ENCODE results near the gene PAK2.
A peak's percentile ranks its signal among the peaks of the same experiment; 100 is the strongest.
"Not testable (repeated sequence)": the region's sequence is repeated elsewhere in the genome, so short reads cannot be mapped to it uniquely, and the experiment has no call there.

Gene PAK2

DNA sequence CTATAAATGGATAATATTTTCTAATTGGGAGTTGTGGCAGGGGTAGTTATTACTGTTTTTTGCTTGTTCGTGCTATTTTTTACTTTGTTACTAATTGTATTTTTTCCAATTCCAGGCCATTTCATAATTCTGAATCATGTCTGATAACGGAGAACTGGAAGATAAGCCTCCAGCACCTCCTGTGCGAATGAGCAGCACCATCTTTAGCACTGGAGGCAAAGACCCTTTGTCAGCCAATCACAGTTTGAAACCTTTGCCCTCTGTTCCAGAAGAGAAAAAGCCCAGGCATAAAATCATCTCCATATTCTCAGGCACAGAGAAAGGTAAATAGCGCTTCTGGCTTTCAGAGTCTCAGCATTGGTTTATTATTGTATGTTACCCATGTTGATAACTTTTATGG, 42.9 kb downstream of the PAK2 start:
- no peak for DNase-seq (ENCODE audit: low read depth in 2 of 2, low spot score in 1 of 2)

DNA sequence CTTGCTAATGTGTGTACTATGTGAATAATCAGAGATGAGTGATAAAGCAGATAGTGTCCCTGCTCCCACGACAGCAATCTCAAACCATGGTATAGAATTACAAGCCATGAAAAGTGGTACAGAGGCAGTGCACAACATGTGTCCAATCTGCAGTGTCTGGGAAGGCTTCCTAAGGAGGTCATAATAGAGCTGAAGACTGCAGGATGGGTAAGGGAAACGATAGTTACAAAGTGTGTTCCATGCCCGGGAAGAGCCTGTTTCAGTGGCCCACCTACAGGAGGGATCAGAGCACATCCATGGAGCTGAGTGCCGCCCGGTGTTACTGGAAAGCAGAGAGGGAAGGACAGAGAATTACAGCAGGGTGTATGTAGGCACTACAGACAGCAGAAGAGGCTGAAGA, 48.9 kb downstream of the PAK2 start:
- DNase-seq (ENCODE audit: low read depth in 2 of 2, low spot score in 1 of 2), result no peak

- no peak for DNase-seq (ENCODE audit: low read depth in 2 of 2, low spot score in 1 of 2)
Measured at GRCh38 chr3:196789885-196790359, 50.3 kb downstream of the PAK2 start.

- no peak for DNase-seq (ENCODE audit: low read depth in 2 of 2, low spot score in 1 of 2)
Measured at GRCh38 chr3:196790636-196791035, 51.0 kb downstream of the PAK2 start.

GRCh38 chr3:196792771-196793170, 53.1 kb downstream of the PAK2 start:
- DNase-seq (ENCODE audit: low read depth in 2 of 2, low spot score in 1 of 2), result no peak

DNA sequence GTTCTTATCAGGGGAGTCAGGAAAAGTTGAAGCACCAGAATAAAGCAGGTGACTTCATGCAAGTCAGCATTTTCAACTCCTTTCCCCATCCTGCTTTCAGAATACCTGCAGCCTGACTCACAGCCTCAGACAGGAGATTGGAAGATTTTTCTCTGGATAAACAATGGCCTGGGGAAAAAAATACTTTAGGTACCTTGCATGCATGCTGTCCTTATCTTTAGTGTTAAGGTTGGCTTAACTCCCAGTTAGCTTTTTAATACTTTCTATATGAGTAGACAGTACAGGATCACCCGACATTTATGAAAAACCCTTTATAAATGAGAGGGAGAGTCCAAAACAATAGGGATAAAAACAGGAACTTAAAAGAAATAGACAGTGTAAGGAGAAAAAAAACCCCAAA, 53.6 kb downstream of the PAK2 start:
- no peak for DNase-seq (ENCODE audit: low read depth in 2 of 2, low spot score in 1 of 2)

GRCh38 chr3:196794467-196794866, 54.8 kb downstream of the PAK2 start:
- DNase-seq (ENCODE audit: low read depth in 2 of 2, low spot score in 1 of 2), result no peak

- no peak for DNase-seq (ENCODE audit: low read depth in 2 of 2, low spot score in 1 of 2)
Measured at GRCh38 chr3:196796317-196796716, 56.7 kb downstream of the PAK2 start.

DNA sequence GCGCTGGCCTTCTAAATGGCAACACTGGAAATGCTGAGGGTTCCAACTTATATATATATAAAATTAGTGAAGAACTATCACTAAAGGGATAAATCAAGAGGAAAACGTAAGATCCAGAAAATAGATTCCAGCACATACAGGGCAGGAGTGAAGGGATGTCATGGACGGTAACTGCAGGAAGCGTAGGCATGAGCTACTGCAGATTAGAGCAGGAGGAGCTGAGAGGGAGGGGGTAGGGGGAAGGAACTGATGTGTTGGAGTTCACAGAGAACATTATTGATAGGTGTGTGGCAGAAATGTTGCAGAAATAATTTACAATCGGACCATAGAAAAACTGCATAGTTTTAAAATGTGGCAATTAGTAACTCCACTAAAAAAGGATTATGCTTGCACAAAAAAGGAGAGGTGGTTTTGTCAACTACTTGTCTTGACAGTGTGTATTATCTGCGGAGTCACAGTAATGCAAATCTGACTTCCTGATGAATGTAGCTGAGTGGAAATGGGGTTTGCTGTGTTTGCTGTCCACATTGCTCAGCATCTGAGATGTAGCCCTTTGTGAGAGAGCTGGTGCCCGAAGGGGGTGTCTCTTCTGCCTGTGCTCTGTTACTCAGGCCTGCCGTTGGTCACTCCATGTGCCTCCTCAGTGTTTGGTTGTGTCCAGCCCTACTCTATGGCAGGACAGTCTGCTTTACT, 61.2 kb downstream of the PAK2 start:
- no peak for DNase-seq (ENCODE audit: low read depth in 2 of 2, low spot score in 1 of 2)

DNA sequence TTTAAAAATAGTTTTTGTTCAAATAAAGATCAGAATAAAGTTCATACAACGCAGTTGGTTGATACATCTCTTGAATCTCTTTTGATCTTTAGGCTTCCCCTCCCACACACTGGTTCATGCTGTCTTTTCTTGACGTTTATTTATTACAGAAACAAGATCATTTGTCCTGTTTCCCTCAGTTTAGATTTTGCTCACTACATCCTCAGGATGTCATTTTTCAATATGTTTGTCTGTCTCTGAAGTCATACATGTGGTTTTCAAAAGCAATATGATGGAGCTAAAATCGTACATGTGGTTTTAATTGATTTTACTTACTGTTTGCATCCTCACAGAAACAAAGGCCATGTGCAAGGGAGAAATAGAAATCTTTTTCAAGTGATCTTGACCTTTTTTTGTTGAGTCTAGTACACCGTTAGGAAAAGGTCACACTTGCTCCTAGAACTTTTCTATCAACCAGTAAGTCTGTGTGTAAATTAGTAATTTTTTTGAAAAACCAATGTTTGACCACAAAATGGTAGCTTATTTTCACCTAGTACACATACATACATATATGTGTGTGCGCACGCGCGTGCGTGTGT, 64.3 kb downstream of the PAK2 start:
- no peak for DNase-seq (ENCODE audit: low read depth in 2 of 2, low spot score in 1 of 2)

DNA sequence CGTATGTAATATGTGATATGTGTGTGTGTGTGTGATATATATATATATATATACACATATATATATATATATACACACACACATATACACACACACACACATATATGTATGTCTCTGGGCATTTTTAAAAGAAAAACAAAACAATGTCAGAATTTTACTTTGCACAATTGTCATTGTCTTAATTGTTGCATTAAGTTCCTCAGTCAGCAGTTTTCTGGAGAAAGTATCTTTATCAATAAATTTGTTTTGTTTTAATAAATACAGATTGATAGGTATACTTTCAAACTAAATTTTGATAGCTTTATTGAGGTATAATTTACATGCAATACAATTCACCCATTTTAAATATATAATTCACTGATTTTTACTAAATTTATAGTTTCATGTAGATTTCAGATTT, 65.1 kb downstream of the PAK2 start:
- no peak for DNase-seq (ENCODE audit: low read depth in 2 of 2, low spot score in 1 of 2)

GRCh38 chr3:196810963-196811581, 71.4 kb downstream of the PAK2 start:
- DNase-seq (ENCODE audit: low read depth in 2 of 2, low spot score in 1 of 2), result no peak

- DNase-seq (ENCODE audit: low read depth in 2 of 2, low spot score in 1 of 2), result no peak
Measured at GRCh38 chr3:196812853-196813252, 73.2 kb downstream of the PAK2 start.

- DNase-seq (ENCODE audit: low read depth in 2 of 2, low spot score in 1 of 2), result no peak
Measured at GRCh38 chr3:196813903-196814302, 74.2 kb downstream of the PAK2 start.

DNA sequence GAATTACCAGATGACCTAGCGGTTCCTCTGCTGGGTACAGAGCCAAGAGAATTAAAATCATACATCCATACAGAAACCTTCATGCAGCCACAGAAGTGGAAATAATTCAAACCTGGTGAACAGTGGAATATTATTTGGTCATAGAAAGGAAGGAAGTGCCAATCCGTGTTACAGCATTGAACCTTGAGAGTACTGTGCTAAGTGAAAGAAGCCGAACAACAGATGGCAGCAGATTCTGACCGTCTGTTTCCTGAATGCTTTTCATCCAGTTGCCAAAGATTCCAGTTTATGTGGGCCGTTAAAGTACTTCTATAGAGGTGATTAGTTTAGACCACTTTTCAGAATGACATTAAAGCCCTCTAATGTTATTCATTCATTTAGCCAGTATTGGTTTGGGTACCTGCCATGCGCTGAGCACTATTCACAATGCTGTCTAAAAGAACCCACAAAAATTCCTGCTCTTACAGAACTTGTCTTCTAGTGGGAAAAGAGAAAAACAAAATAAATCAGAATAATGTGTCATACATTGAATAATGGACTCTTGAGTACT, 82.2 kb downstream of the PAK2 start:
- DNase-seq (ENCODE audit: low read depth in 2 of 2, low spot score in 1 of 2), result no peak

- DNase-seq (ENCODE audit: low read depth in 2 of 2, low spot score in 1 of 2), result not testable (repeated sequence)
Measured at GRCh38 chr3:196829651-196830050, 90.0 kb downstream of the PAK2 start.

GRCh38 chr3:196835086-196835485, 95.4 kb downstream of the PAK2 start:
- no peak for DNase-seq (ENCODE audit: low read depth in 2 of 2, low spot score in 1 of 2)

DNA sequence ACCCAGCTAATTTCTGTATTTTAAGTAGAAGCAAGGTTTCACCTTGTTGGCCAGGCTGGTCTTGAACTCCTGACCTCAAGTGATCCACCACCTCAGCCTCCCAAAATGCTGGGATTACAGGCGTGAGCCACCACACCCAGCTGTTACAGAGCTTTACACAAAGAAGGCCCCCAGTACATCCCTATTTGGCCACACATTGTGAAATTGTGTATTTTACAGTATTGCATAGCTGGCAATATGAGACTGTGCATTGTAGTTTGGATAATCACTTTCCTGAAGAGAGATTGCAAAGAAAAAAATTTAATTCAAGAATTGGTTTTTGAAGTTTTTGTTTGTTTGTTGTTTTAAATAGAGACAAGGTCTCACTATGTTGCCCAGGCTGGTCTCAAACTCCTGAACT, 97.0 kb downstream of the PAK2 start:
- DNase-seq (ENCODE audit: low read depth in 2 of 2, low spot score in 1 of 2), result not testable (repeated sequence)

DNA sequence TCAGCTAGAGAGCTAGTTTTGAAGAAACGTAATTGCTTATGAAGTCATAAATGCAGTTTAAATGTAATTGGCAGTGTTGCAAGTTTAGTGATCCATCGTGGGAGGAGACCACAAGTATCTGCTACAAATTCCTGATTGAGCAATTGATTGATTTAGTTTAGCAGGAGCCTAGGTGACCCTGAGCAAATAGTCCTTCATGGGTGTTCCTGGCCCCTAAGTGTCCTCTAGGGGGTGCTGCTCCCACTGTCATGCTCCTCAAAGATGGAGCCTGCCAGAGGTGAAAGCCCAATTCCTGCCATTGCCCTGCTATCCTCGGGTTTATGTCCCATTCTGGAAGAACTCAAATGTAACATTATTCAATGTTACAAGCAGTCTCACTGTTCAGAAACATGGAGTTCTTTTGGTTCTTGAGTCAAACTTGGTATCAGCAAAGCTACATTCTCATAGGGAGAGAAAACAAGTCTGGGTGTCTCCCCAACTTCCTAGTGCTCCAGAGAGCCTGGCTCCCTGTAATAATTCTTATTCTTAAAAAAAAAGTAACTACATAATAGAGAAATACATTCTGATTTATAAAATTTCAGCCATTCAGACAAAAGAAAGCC, 98.3 kb downstream of the PAK2 start:
- DNase-seq (ENCODE audit: low read depth in 2 of 2, low spot score in 1 of 2), result peak; percentile 42 to 44

DNA sequence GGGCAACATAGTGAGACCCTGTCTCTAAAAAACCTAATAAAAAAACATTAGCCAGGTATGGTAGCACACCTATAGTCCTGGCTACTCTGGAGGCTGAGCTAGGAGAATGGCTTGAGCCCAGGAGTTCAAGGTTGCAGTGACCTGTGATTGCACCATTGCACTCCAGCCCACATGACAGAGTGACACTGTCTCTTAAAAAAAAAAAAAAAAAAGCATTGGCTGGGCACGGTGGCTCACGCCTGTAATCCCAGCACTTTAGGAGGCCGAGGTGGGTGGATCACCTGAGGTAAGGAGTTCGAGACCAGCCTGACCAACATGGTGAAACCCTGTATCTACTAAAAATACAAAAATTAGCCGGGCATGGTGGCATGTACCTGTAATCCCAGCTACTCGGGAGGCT, 99.7 kb downstream of the PAK2 start:
- not testable (repeated sequence) for DNase-seq (ENCODE audit: low read depth in 2 of 2, low spot score in 1 of 2)

DNA sequence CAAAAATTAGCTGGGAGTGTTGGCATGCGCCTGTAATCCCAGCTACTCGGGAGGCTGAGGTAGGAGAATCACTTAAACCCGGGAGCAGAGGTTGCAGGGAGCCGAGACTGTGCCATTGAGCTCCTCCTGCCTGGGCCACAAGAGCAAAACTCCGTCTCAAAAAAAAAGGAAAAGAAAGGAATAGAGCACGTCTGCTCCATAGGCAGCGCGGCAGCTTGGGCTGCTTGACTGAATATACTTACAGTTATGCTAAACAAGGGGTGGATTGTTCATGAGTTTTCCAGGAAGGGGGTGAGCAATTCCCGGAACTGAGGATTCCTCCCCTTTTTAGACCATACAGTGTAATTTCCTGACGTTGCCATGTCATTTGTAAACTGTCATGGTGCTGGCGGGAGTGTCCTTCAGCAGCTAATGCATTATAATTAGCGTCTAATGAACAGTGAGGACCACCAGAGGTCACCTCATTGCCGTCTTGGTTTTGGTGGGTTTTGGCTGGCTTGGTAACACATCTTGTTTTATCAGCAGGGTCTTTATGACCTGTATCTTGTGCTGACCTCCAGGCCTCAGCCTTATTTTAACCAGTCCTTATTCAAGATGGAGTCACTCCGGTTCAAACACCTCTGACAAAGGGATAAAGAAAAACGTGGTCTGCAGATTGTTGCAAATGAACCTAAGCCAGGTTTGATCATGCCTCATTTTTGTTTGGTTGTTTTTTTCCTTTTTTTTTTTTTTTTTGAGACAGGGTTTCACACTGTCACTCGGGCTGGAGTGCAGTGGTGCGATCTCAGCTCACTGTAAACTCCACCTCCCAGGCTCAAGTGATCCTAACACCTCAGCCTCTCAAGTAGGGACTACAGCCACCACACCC, 103.1 kb downstream of the PAK2 start:
- no peak for DNase-seq (ENCODE audit: low read depth in 2 of 2, low spot score in 1 of 2)

All from stimulated activated CD8-positive, alpha-beta memory T cell treated with anti-CD3 and anti-CD28 coated beads, Interleukin-4, amount 100 ng/mL, for 4 hours (primary cell).